NCI-H526 (cell line): ENCODE results near the gene SOX6.

Experiments
- DNase-seq, 2 experiments: peaks; one replicate each; lab custom pipeline; 2025; lab: John Stamatoyannopoulos, UW

The SOX6 gene

GRCh38 chr11:15963266-15963665 is 393.1 kb downstream of the SOX6 start:
- DNase-seq: no peak

GRCh38 chr11:15958910-15959309 is 397.4 kb downstream of the SOX6 start:
- no peak for DNase-seq

- no peak for DNase-seq
Measured at GRCh38 chr11:15957234-15957633, 399.1 kb downstream of the SOX6 start.

- no peak for DNase-seq
Measured at GRCh38 chr11:15956302-15956701, 400.0 kb downstream of the SOX6 start.

- DNase-seq: no peak
Measured at GRCh38 chr11:15955595-15955994, 400.8 kb downstream of the SOX6 start.

- DNase-seq: no peak
Measured at GRCh38 chr11:15947681-15948648, 408.4 kb downstream of the SOX6 start.

- no peak for DNase-seq
Measured at GRCh38 chr11:15945726-15946125, 410.6 kb downstream of the SOX6 start.

- DNase-seq: no peak
Measured at GRCh38 chr11:15944460-15944859, 411.9 kb downstream of the SOX6 start.

- DNase-seq: no peak
Measured at GRCh38 chr11:15943418-15944197, 412.7 kb downstream of the SOX6 start.

GRCh38 chr11:15942936-15943335 is 413.4 kb downstream of the SOX6 start:
- no peak for DNase-seq

GRCh38 chr11:15942126-15942525 is 414.2 kb downstream of the SOX6 start:
- DNase-seq: no peak

GRCh38 chr11:15941206-15941770 is 415.1 kb downstream of the SOX6 start:
- DNase-seq: no peak

GRCh38 chr11:15940462-15941205 is 415.7 kb downstream of the SOX6 start:
- no peak for DNase-seq

- DNase-seq: no peak
Measured at GRCh38 chr11:15938983-15939382, 417.4 kb downstream of the SOX6 start.

GRCh38 chr11:15938121-15938611 is 418.2 kb downstream of the SOX6 start:
- DNase-seq: no peak

GRCh38 chr11:15937601-15938120 is 418.7 kb downstream of the SOX6 start:
- DNase-seq: peak in 1 of 2 experiments; percentile 24

- DNase-seq: no peak
Measured at GRCh38 chr11:15936011-15936410, 420.3 kb downstream of the SOX6 start.

- no peak for DNase-seq
Measured at GRCh38 chr11:15935373-15935772, 421.0 kb downstream of the SOX6 start.

GRCh38 chr11:15933886-15934625 is 422.3 kb downstream of the SOX6 start:
- DNase-seq: no peak

GRCh38 chr11:15932417-15932816 is 423.9 kb downstream of the SOX6 start:
- DNase-seq: no peak

- DNase-seq: no peak
Measured at GRCh38 chr11:15931497-15931896, 424.8 kb downstream of the SOX6 start.
